Renal pelvis (tissue), 3 donors: ENCODE data around the gene RPL6. TPM values are rescaled to one million over a fixed set of nuclear protein-coding genes. Genes with fewer than 3 reads are reported as not detected.

Source experiments
- polyA plus RNA-seq, 3 donors: library from polyadenylated mRNA; unstranded; fragments of 120-200 nt; gene quantifications; one replicate each; pipeline ENCODE4 v1.2.1, GENCODE V29; 2013; ENCODE audit not compliant: insufficient read length in 3 of 3

The RPL6 gene
- polyA plus RNA-seq, 3 donors, result 2,110 to 2,476 (median 2,142) TPM

Other genes starting within 250 kb of the RPL6 start
- gene HECTD4, start 27.2 kb downstream of the RPL6 start, polyA plus RNA-seq, result 10 to 100 TPM; 39.4 to 66.7 (median 63.8) TPM
- gene PTPN11, start 9.3 kb upstream of the RPL6 start, polyA plus RNA-seq, result 10 to 100 TPM; 72.1 to 81.8 (median 74.8) TPM